ENCODE data around the gene DPY19L3. TPM values are rescaled to one million over a fixed set of nuclear protein-coding genes. Genes with fewer than 3 reads are reported as not detected.

Gene DPY19L3
- total and polyA plus RNA-seq, 2 of the 4 experiments (the other 2 are of a cell fraction), result 29.6 to 36.5 TPM

- TF ChIP-seq CEBPB (IDR thresholded peaks at IDR 0.05; ENCODE audit: low read depth, low read length), result no peak
These were observed 588 bp upstream of the DPY19L3 start (continued) for GRCh38 chr19:32404933-32405430.

DNA sequence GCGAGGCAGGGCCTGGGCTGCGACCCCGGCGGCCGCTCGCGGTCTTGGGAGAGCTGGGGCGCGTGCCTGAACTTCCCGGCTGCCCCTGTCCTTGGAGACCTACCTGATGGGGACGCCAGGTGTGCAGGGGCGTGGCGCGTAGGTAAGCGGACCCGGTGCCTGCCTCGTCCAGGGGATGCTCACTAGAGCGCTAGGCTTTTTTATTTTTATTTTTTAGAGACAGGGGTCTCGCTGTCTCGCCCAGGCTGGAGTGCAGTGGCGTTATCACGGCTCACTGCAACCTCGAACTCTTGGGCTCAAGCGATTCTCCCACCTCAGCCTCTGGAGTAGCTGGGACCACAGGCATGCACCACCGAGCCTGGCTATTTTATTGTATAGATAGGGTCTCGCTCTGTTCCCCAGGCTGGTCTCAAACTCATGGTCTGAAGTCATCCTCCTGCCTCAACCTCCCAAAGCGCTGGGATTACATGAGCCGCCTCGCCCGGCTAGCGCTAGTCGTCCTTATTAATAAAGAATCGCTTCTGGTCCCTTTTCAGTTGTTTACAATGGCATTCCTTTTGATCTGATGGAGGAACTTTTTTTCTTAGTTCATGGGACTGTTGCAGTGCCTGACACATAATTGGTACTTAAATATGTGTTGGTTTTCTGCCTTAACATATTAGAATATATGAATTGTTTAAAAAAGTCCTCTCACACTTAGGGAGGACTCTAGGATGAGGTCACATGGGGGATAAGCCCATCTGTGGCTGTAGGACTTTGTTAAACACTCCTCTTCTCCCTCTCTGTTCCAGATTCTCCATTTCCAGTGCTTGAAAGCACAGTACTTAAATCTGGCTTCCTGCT, 812 bp downstream of the DPY19L3 start:
- Histone ChIP-seq H3K27me3 (ENCODE audit: control insufficient read depth, insufficient read depth, low read length) (no peaks in the 10 kb centered on the region), H3K14ac (replicated peaks; ENCODE audit: low read depth, low read length) (peak overlapping the region; percentile 89), H2BK15ac (ENCODE audit: low read depth, low read length) (no peak overlapping the region), H4K8ac (ENCODE audit: low read depth in 2 of 2, low read length in 2 of 2) (peak overlapping the region; percentile 82 to 97; a peak in 3 of 4 replicates), H3K4me1 (ENCODE audit: control insufficient read depth, insufficient read depth, low read length) (peaks cover 6% of the 10 kb centered on the region), H3K18ac (ENCODE audit: low read depth, low read length) (0 out of 2 replicates have a peak overlapping the region, but pooled peaks have one; percentile 39), H4K91ac (ENCODE audit: insufficient read depth, low read depth, low read length) (peak overlapping the region; percentile 68), H3K27ac (ENCODE audit: insufficient read depth, low read length) (peak overlapping the region; percentile 53), H3K4me3 (ENCODE audit: insufficient read depth, low read depth, low read length) (peak overlapping the region; percentile 82), H3K56ac (ENCODE audit: extremely low read depth, insufficient read depth, low read length) (peak overlapping the region; percentile 47), H2AK5ac (ENCODE audit: low read depth, low read length) (peak overlapping the region; percentile 61; the same call in 1 of the 2 replicates), H4K5ac (ENCODE audit: low read depth, low read length) (peak overlapping the region; percentile 54; the same call in 1 of the 2 replicates), H3K4me2 (ENCODE audit: low read depth, low read length) (peak overlapping the region; percentile 87), H2BK5ac (ENCODE audit: low read depth, low read length, poor library complexity, severe bottlenecking) (peak overlapping the region; percentile 18), H3K36me3 (ENCODE audit: control insufficient read depth, insufficient read depth, low read length) (peaks cover 6% of the 10 kb centered on the region), H2AK9ac (replicated peaks; ENCODE audit: low read depth, low read length, poor library complexity) (peak overlapping the region; percentile 95), H3K79me1 (ENCODE audit: low read depth in 1 of 2, low read length in 2 of 2) (peaks cover 24 to 55% of the 10 kb centered on the region in 2 experiments), H2AFZ (replicated peaks; ENCODE audit: low read length, poor library complexity) (peak overlapping the region; percentile 99), H4K20me1 (ENCODE audit: insufficient read depth, low read length) (peaks cover 5% of the 10 kb centered on the region; the same call in 1 of the 2 replicates), H3K23ac (ENCODE audit: low read depth, low read length) (peak overlapping the region; percentile 91), H3K4ac (ENCODE audit: low read depth, low read length) (peak overlapping the region; percentile 91), H2BK120ac (ENCODE audit: low read depth, low read length) (no peak overlapping the region), H2BK20ac (ENCODE audit: low read depth, low read length) (no peak overlapping the region), H3K9ac (ENCODE audit: low read depth, low read length) (peak overlapping the region; percentile 68), H3K9me3 (ENCODE audit: control insufficient read depth, insufficient read depth, low read length) (no peaks in the 10 kb centered on the region), H3K9me1 (ENCODE audit: insufficient read depth, low read length) (peaks cover 11% of the 10 kb centered on the region)
- ChIA-PET POLR2A (ENCODE audit: unreplicated experiment) (interaction anchor here (0.6 to 1.0 kb wide), 3 partner anchors 16 to 1271 kb away, joined by 3 read pairs; partner anchors contain the start of gene PDCD5), CTCF (no interaction called here)
- no peak for TF ChIP-seq CHD1 (IDR thresholded peaks at IDR 0.05; ENCODE audit: low read depth, low read length)
- TF ChIP-seq BHLHE40 (IDR thresholded peaks at IDR 0.05; ENCODE audit: low read depth, low read length), result no peak
- TF ChIP-seq USF2 (IDR thresholded peaks at IDR 0.05; ENCODE audit: low read depth, low read length), result peak; percentile 35; the same call in 1 of the 2 replicates
- TF ChIP-seq MAFK (IDR thresholded peaks at IDR 0.05; ENCODE audit: low read depth, low read length), result no peak
- TF ChIP-seq CEBPB (IDR thresholded peaks at IDR 0.05; ENCODE audit: low read depth, low read length), result no peak
- no peak for TF ChIP-seq RCOR1 (IDR thresholded peaks at IDR 0.05; ENCODE audit: insufficient replicate concordance, low read length)
- in situ Hi-C loops (cut with MboI; ENCODE audit: low sequenced_read_pairs) (no loop called here), intact Hi-C loops (cut with micrococcal nuclease) (loop anchor here (5.0 kb wide), 1 partner anchor 1184 kb away; no protein-coding TSS in a partner anchor), dilution Hi-C loops (cut with HindIII; ENCODE audit: low sequenced_read_pairs, unreplicated experiment) (no loop called here)
- BruUV-seq (replicated peaks), result TSS peak; percentile 60
- DNase-seq (no peak), ATAC-seq (ENCODE audit: low read depth) (no peak)
- 0% methylated on average over 5 of the region's 33 CpGs; no CpG with 5 or more reads in 1 of the 2 experiments for WGBS, 2 experiments (ENCODE audit: extremely low coverage in 2 of 2, insufficient read length in 1 of 2)

Data from IMR-90 (cell line).